Activated naive CD4-positive, alpha-beta T cell treated with Interleukin-2 at 50 U/mL for 16 hours (primary cell): ENCODE measurements around the gene CLSTN2.

Source experiments
- DNase-seq: peaks from one replicate; pipeline ENCODE4 v3.0.0-alpha.2; 2020

Gene CLSTN2

GRCh38 chr3:140153736-140154135, 218.8 kb downstream of the CLSTN2 start:
- DNase-seq, result no peak

GRCh38 chr3:140157161-140157560, 222.2 kb downstream of the CLSTN2 start:
- DNase-seq, result no peak

GRCh38 chr3:140159646-140160045, 224.7 kb downstream of the CLSTN2 start:
- DNase-seq, result no peak

GRCh38 chr3:140160553-140160952, 225.6 kb downstream of the CLSTN2 start:
- no peak for DNase-seq

GRCh38 chr3:140162551-140162950, 227.6 kb downstream of the CLSTN2 start:
- no peak for DNase-seq

- no peak for DNase-seq
Observed at GRCh38 chr3:140163159-140163763, 228.3 kb downstream of the CLSTN2 start.

GRCh38 chr3:140164156-140164555, 229.2 kb downstream of the CLSTN2 start:
- no peak for DNase-seq

- DNase-seq, result no peak
Observed at GRCh38 chr3:140164922-140165590, 230.1 kb downstream of the CLSTN2 start.

GRCh38 chr3:140165781-140166180, 230.8 kb downstream of the CLSTN2 start:
- DNase-seq, result no peak

GRCh38 chr3:140166861-140167599, 232.0 kb downstream of the CLSTN2 start:
- no peak for DNase-seq

GRCh38 chr3:140167600-140168281, 232.8 kb downstream of the CLSTN2 start:
- no peak for DNase-seq

- DNase-seq, result no peak
Observed at GRCh38 chr3:140170612-140171011, 235.6 kb downstream of the CLSTN2 start.

GRCh38 chr3:140176526-140176925, 241.5 kb downstream of the CLSTN2 start:
- no peak for DNase-seq

- no peak for DNase-seq
Observed at GRCh38 chr3:140177943-140178342, 243.0 kb downstream of the CLSTN2 start.

GRCh38 chr3:140178482-140178881, 243.5 kb downstream of the CLSTN2 start:
- DNase-seq, result no peak

- DNase-seq, result no peak
Observed at GRCh38 chr3:140180603-140181002, 245.6 kb downstream of the CLSTN2 start.

- no peak for DNase-seq
Observed at GRCh38 chr3:140185375-140185774, 250.4 kb downstream of the CLSTN2 start.

GRCh38 chr3:140186421-140186920, 251.5 kb downstream of the CLSTN2 start:
- DNase-seq, result no peak

- DNase-seq, result no peak
Observed at GRCh38 chr3:140187028-140187427, 252.0 kb downstream of the CLSTN2 start.

- DNase-seq, result no peak
Observed at GRCh38 chr3:140187656-140188221, 252.8 kb downstream of the CLSTN2 start.

GRCh38 chr3:140188285-140188684, 253.3 kb downstream of the CLSTN2 start:
- DNase-seq, result no peak

GRCh38 chr3:140189267-140189666, 254.3 kb downstream of the CLSTN2 start:
- no peak for DNase-seq

- no peak for DNase-seq
Observed at GRCh38 chr3:140189976-140190375, 255.0 kb downstream of the CLSTN2 start.
